ENCODE results near the gene ATP1B2. TPM values are rescaled to one million over a fixed set of nuclear protein-coding genes. Genes with fewer than 3 reads are reported as not detected.
A peak's percentile ranks its signal among the peaks of the same experiment; 100 is the strongest.

Gene ATP1B2
- total RNA-seq, 1 donor from 2014 or later = 2.7 TPM

GRCh38 chr17:7627250-7628121 lies 23.2 kb upstream of the ATP1B2 start, which contains the start of gene SAT2:
Gene SAT2 (minus strand): TSS chr17:7627821. CDS start chr17:7627635, 186 bp downstream.
- peak within 1 kb of the TSS; percentile 83 to 98 for H3K4me3 ChIP-seq
- H3K4me1 ChIP-seq = peaks cover 9% of the 10 kb centered on the region
- peak within 1 kb of the TSS; percentile 93 for H3K27ac ChIP-seq
- TF ChIP-seq POLR2AphosphoS5 (IDR thresholded peaks at IDR 0.05; ENCODE audit: insufficient read depth in 1 of 2, low read depth in 1 of 2) (peak; percentile 59 to 94), POLR2A (IDR thresholded peaks at IDR 0.05) (peak in 1 of 2 donors; percentile 77), CTCF (IDR thresholded peaks at IDR 0.05) (no peak)
- intact Hi-C loops (cut with DNase I) = loop anchor here (2.0 to 5.0 kb wide), 2 partner anchors 57 to 210 kb away; no protein-coding TSS in a partner anchor
- no peaks in the 10 kb centered on the region for H3K36me3 ChIP-seq
- H3K9me3 ChIP-seq = no peaks in the 10 kb centered on the region
- DNase-seq (ENCODE audit: extremely low spot score in 2 of 2) = peak in 1 of 2 donors; percentile 98
- H3K27me3 ChIP-seq = no peaks in the 10 kb centered on the region

GRCh38 chr17:7629939-7630571 lies 20.7 kb upstream of the ATP1B2 start, which contains the start of gene SHBG:
Gene SHBG (plus strand): TSS chr17:7630135. CDS start chr17:7630173, 38 bp downstream.
- H3K9me3 ChIP-seq = no peaks in the 10 kb centered on the region
- no peak within 1 kb of the TSS for H3K4me3 ChIP-seq
- TF ChIP-seq POLR2A (IDR thresholded peaks at IDR 0.05) = no peak
- TF ChIP-seq CTCF (IDR thresholded peaks at IDR 0.05) = no peak
- TF ChIP-seq POLR2AphosphoS5 (IDR thresholded peaks at IDR 0.05; ENCODE audit: insufficient read depth in 1 of 2, low read depth in 1 of 2) = no peak
- H3K27ac ChIP-seq = no peak within 1 kb of the TSS
- no peaks in the 10 kb centered on the region for H3K27me3 ChIP-seq
- DNase-seq (ENCODE audit: extremely low spot score in 2 of 2) = no peak
- no peaks in the 10 kb centered on the region for H3K36me3 ChIP-seq
- H3K4me1 ChIP-seq = peaks cover 9% of the 10 kb centered on the region
- intact Hi-C loops (cut with DNase I) = loop anchor here (5.0 kb wide), 1 partner anchor 207 kb away; no protein-coding TSS in a partner anchor

GRCh38 chr17:7631398-7632380 lies 19.0 kb upstream of the ATP1B2 start:
- Histone ChIP-seq H3K4me3 (no peak overlapping the region), H3K27ac (no peak overlapping the region), H3K36me3 (no peaks in the 10 kb centered on the region), H3K27me3 (no peaks in the 10 kb centered on the region), H3K9me3 (no peaks in the 10 kb centered on the region), H3K4me1 (peaks cover 5% of the 10 kb centered on the region)
- no peak for TF ChIP-seq POLR2A (IDR thresholded peaks at IDR 0.05)
- no peak for TF ChIP-seq POLR2AphosphoS5 (IDR thresholded peaks at IDR 0.05; ENCODE audit: insufficient read depth in 1 of 2, low read depth in 1 of 2)
- no peak for TF ChIP-seq CTCF (IDR thresholded peaks at IDR 0.05)
- no peak for DNase-seq (ENCODE audit: extremely low spot score in 2 of 2)
- intact Hi-C loops (cut with DNase I) = no loop called here

- H3K36me3 ChIP-seq = no peaks in the 10 kb centered on the region
- H3K27ac ChIP-seq = no peak overlapping the region
- no peaks in the 10 kb centered on the region for H3K27me3 ChIP-seq
- intact Hi-C loops (cut with DNase I) = no loop called here
- no peaks in the 10 kb centered on the region for H3K9me3 ChIP-seq
- TF ChIP-seq POLR2AphosphoS5 (IDR thresholded peaks at IDR 0.05; ENCODE audit: insufficient read depth in 1 of 2, low read depth in 1 of 2) (no peak), POLR2A (IDR thresholded peaks at IDR 0.05) (no peak), CTCF (IDR thresholded peaks at IDR 0.05) (peak in 1 of 3 experiments; percentile 34)
- H3K4me1 ChIP-seq = no peaks in the 10 kb centered on the region
- H3K4me3 ChIP-seq = no peak overlapping the region
- no peak for DNase-seq (ENCODE audit: extremely low spot score in 2 of 2)
These were observed 18.2 kb upstream of the ATP1B2 start for GRCh38 chr17:7632492-7632894.

All from vagina (tissue), 2 donors.